Brain pericyte (primary cell): Measurements from ENCODE around the gene CCDC97.
A peak's percentile ranks its signal among the peaks of the same experiment; 100 is the strongest.
"Not testable (repeated sequence)": the region's sequence is repeated elsewhere in the genome, so short reads cannot be mapped to it uniquely, and the experiment has no call there.

Experiments
- DNase-seq: peaks from one replicate; pipeline ENCODE4 v3.0.0-alpha.2; 2012; ENCODE audit warnings: low read depth, low spot score

Gene CCDC97

DNA sequence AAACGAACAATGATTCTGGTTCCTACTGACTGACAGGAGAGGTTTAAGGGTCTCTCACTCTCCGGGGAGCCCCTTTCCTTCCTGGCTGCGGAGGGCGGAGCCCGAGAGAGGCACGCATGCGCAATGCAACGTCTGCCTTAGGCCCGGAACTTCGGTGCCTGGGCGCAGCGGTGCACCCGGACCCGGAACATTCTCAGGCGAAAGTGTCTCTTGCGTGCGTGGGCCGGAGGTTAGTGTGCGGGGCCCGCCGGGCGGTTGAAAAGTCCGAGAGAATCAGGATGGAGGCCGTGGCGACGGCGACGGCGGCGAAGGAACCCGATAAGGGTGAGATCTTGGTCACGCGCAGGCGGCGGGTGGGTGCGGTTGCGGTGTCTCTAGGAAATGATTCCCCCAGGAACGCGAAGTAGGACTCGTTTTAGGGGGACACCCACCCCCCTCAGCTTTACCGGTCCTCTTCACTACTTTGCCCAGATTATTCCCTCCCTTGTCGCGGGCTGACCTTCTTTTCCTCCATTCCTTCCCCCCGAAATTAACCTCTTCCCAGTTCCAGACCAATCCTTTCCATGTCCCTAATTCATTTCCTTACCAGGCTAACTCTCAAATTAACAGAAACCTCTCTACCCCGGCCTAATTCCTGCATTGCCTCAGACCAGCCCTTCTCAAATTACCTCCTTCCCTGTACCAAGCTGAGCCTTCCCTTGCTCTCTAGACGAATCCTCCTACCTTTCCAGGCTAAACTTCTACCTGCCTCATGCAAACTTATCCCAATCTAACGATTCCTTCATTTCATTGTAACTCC is at the start of gene CCDC97:
TSS of gene CCDC97 (plus strand) at position 140 of the 799 bp plus-strand sequence. CDS start at position 279, 139 bp downstream.
- peak; percentile 76 for DNase-seq

DNA sequence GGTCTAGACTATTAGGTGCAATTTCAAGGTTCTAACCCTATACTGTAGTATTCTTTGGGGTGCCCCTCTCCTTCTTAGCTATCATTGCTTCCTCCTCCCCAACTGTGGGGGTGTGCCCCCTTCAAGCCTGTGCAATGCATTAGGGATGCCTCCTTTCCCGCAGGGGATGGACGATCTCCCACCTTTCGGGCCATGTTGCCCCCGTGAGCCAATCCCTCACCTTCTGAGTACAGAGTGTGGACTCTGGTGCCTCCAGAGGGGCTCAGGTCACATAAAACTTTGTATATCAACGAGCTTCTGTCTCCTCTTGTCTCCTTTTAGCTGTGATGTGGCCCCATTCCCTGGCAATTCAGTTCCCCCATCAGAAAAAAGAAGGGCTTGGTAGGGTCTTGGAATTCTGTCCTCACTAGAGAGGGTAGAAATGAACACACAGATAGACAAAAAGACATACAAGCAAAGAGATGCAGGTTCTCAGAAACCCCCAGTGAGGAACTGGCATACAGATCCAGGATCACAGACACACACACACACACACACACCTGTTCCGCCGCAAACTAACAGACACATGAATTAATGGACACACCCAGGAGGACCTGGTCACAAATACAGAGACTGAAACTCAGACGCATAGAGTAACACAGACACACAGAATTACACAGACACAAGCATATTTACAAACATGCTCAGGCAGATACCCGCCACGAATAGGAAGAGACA is 48.3 kb upstream of the CCDC97 start:
- DNase-seq = no peak

DNA sequence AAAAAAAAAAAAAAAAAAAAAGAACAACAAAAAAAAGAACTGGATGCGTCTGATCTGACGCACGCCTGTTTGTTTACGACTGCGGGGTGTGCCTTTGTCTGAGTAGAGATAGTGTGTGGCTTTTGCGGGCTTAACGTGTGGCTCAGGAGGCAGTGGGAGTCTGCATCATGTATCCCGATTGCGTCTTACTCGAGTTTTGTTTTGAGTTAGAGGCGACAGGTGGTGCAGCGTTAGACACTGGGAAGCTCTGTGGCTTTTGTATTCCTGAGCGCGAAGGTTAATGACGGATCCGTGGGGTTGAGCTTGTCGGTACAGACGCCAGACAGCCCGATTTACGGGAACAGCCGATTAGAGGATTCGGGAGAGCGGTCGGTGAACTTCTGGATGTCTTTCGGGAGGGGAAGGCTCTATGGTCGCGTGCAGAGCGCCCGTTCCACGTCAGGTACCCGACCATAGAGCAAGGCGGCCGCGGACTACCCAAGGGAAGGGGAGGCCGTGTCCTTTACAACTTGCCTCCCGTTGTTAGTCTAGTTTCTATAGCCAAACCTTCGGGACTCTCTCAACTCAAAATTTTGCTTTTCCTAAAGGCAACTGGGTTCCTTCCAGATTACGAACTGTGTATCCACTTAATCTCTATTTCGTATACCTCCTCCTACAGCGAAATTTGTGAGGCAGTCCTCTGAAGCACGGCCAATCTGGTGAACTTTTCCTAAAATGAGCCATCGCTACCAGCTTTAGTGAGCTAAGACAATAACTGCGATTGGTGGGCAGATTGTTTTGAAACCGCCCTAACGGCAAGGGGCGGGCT is 46.7 kb upstream of the CCDC97 start:
- DNase-seq = peak; percentile 22

DNA sequence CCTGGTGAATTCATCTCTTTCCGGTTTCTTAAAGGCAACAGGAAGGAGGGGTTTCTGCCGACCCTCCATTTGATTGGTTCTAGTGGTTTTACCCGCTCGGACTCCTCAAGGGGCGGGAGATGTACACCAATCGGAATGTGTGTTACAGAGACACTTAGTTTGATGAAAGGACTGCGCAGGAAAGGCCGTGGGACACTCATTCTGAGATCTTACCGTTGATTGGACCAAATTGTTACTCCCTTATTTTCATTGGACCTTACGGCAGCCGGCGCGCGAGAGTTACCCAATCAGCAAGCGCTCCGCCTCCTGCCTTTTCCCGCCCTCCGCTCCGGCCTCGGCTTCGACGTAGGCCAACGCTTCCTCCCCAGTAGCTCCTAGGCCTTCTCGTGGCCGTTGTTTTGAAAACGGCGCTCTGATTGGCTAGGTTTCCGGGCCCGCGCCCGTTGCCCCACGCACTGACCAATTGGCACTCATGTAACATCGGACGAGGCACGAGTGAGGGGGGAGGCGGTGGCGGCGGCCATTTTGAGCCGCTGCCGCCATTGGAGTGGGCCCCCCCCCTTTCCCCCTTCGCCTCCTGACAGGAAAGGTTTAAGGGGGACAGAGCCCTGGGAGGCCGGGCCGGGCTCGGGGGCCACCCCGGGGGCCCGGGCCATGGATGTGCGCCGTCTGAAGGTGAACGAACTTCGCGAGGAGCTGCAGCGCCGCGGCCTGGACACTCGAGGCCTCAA is 46.0 kb upstream of the CCDC97 start, which contains the start of gene HNRNPUL1:
TSS of gene HNRNPUL1 (plus strand) at position 523 of the 731 bp plus-strand sequence. CDS start at position 655, 132 bp downstream.
- peak; percentile 100 for DNase-seq

DNA sequence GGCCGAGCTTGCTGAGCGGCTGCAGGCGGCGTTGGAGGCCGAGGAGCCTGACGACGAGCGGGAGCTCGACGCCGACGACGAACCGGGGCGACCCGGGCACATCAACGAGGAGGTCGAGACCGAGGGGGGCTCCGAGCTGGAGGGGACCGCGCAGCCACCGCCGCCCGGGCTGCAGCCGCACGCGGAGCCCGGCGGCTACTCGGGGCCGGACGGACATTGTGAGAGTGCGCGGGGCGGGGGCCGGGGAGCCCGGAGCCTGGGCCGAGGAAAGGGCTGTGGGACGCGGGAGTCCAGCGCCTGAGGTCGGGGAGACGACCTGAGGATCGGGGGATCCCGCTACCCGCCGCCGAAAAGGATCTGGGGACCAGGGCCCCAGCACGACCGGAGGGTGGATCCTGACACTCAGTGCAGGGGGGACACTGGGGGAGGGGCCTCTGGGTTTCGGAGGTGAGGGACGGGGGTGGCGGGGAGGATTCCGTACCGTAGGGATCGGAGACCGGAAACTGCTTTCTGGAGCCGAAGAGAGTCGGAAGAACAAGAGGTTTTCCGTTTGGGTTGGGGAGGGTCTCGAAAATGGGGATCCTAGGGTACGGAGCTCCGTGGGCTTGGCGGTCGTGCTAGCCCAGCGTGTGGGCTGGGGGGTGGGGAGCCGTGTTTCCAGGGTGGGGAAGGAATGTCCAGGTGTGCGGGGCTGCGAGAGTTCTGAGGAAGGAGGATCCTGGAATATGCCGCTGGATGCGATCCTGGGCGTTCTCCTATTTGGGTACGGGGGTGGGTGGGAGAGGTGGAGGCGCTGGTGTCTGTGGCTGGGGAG is 45.2 kb upstream of the CCDC97 start:
- DNase-seq = no peak

DNA sequence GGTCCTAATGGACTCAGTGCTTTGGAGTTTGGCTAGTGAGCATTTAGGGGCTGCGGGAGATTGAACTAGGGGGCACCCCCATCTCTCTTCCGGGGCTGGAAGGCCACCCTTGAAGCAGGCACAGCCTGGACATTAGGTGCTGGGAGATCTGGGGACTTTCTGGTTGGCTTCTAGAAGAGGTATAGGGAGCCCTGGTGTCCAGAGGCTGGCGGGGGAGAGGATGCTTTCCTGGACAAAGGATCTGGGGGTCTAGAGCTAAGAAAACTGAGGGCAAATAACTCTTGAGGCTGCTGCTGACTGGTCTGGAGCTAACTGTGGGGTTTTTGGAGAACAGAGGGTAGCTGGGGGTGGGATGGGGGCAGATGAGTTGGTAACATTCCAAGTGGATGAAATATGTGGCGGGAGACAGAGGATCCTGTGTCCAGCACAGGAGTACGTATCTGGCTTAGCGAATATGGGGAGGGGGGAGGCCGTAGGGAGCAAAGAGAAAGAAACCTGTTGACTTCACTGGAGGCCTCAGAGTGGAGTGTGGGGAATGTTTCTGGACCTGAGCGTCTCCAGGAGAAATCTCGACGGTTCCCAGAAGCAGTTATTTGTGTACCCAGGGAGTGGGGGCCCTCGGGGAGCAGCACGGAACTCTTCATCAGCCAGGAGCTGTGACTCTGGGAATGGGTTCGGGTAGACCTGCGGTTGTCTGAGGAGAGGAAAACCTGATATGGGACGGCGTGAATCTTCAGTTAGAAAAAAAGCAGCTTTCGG is 44.4 kb upstream of the CCDC97 start:
- no peak for DNase-seq

DNA sequence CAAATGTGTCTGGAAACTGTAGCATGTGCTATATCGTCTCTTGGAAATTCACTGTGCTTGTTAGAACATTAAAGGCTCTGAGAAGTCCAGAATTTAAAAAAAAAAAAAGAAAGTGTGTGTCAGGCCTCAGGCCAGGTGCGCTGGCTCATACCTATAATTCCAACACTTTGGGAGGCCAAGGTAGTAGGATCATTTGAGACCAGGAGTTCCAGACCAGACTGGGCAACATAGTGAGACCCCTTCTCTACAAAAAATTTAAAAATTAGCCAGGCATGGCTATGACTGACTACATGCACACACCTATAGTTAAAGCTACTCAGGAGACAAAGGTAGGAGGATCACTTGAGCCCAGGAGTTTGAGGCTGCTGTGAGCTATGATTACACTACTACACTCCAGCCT is 40.9 kb upstream of the CCDC97 start:
- DNase-seq = no peak

DNA sequence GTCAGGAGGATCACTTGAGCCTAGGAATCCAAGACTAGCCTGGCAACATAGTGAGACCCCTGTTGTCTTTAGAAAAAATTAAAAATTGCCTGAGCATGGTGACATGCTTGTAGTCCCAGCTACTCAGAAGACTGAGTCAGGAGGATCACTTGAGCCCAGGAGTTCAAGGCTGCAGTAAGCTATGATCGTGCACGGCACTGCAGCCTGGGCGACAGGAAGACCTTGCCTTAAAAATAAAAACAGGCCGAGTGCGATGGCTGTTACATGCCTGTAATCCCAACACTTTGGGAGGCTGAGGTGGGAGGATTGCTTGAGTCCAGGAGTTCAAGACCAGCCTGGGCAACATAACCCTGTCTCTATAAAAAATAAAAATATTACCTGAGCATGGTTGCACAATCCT is 40.4 kb upstream of the CCDC97 start:
- DNase-seq = no peak

DNA sequence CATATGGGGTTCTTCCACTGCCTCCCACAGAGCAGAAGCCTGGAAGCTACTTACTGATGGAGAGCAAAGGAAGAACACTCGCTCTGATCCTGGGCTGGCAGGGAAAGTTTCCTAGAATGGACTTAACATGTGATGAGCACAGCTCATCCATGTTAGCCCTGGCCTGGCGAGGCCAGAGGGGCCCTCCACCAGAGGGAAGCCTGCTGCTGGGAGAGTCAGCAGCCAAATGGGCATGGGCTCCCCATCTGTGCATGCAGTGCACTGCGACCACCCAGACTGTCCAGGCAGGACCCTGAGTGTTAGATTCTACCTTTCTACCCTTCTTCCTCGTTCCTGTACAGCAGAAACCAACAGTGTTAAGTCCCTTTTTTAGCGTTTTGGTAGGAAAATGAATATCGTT is 36.9 kb upstream of the CCDC97 start:
- DNase-seq = no peak

DNA sequence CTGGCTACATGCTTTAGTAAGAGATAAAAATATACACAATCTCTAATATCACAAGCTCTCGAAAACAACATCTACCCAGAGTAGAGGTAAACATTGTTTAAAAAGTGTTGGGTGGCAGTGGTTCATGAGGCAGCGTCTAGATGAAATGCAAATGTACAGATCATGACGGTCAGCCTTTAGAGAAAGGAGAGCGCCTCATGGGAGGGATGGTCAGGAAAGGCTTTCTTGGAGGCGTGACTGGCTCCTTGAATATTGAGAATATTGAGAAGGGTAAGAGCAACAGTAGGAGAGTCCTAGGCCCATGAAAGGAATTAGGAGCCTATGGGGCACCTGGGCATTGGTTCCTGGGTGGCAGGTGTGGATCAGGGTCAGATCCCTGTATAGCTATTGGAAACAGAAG is 35.2 kb upstream of the CCDC97 start:
- DNase-seq = no peak

DNA sequence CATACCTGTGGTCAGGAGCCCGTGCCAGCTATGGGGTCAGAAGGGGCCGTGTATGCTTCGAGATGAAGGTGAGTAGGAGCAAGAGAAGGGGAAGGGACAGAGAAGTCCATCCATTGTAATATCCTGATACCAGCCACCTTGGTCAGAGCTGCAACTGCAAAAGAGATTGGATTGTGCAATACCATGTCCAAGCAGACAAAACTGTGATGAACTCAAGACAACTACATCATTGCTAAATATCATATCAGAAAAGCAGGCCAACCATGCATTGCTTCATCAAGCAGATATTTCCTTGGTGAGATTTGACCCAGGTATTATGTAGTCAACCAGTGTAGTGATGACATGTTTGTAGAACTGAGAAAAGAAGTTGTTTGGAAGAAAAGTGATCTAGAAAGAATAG is 33.7 kb upstream of the CCDC97 start:
- DNase-seq = no peak

DNA sequence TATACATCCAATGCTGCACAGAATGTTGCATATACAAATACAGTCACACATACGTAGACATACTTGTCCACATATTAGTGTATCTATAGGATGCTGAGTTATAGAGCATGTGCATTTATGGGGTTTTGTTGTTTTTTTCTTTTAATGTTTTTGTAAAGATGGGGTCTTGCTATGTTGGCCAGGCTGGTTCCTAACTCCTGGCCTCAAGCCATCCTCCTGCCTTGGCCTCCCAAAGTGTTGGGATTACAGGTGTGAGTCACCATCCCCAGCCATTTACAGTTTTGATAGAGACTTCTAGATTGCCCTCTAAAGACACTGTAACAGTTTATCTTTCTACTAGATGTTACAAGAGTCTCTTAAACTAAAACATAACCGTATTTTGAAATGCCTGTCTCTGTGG is 31.5 kb upstream of the CCDC97 start:
- DNase-seq = no peak

DNA sequence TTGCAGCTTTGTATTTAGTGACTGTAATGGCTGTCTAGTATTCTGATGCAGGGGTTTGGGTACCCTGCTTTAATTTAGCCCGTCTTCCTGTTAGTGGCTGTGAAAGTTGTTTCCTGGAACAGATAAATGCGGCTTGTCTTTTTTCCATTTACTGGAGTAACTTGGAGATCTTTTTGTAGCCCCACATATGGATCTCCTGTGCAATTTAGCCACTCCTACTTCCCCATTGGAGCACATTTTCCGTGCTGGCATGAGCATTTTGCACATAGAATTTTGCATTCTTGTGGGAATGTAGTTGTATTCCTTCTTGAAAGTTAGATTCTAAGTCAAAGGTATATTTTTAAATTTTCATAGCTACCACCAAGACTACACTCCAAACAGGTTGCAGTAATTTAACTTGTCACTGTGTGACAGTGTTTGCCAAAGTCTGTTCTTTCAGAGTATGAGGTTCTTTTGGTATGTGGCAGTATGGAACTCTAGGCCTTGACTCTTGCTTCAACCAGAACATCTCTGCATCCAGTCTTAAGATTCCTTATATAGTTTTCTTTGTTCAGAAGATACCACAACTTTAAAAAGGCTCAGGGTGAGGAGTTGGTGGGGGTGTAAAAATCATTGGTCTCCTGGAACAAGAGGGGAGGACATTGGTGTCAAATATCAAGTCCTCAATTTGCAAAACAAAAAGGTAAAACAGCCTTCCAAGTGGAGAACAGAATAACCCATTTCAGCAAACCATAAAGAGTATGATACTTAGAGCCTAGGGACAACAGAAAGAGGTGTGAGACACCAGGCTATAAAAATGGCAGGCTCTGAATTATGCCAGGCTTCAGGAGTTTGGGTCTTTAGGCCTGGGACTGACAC is 21.1 kb upstream of the CCDC97 start:
- no peak for DNase-seq

DNA sequence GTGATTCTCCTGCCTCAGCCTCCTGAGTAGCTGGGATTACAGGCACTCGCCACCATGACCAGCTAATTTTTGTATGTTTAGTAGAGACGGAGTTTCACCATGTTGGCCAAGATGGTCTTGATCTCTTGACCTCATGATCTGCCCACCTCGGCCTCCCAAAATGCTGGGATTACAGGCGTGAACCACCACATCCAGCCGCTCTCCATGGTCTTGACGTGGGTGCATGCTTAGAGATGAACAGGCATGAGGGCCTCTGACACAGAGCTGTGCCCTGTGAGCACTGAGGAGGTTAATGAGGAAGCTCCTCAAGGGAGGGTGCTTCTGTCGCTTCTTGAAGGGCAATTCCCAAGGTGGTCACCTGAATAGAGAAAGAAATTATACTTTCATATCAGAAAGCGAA is 20.2 kb upstream of the CCDC97 start:
- DNase-seq = not testable (repeated sequence)

DNA sequence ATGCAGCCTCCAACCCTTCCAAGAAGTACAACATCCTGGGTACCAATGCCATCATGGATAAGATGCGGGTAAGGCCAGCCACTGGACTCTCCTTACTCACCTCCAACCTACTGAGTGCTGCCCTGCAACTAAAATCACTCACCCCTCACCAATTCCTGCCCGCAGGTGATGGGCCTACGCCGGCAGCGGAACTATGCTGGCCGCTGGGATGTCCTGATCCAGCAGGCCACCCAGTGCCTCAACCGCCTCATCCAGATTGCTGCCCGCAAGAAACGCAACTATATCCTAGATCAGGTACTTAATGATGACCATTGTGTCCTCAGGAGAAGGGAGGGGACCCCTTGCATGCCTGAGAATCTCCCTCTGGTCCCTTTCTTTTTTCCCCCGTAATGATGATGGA is 15.6 kb upstream of the CCDC97 start:
- DNase-seq = no peak

DNA sequence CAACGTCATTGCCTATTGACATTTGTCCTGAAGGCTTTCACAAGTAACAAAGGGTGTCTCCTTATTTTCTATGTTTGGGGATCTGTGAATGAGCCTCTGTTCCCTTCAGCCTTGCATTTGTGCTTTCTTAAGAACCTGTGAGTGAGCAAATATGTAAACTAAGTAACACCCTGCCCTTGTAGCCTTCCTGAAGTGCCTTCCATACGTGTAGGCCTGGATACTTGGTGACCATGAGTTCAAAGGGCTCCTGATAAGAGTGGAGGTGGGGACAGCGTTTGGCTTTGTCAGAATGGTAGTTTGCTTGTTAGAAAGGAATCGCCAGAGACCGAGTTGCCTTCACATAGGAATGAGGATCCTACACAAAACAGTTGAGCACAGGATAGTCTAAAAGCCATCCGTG is 14.5 kb upstream of the CCDC97 start:
- no peak for DNase-seq

DNA sequence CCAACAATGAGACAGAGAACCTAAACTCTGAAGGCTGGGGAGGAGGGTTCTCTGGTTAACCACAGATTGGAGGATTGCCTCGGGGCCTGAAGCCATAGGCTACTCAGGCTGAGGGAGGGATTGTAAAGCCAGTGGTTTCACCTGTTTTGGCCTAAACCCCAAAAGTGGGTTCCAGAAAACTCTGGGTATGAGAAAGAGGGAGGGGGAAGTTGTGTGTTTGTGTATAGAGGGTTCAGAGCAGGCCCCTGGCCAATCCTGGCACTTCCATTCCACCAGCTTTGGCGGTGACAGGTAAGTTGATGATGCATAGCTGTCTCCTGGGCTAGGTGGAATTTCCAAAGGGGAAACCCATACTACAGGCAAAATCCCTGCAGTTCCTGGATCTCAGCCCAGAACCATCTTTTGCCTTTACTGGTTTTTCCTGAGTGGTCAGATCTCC is 13.5 kb upstream of the CCDC97 start:
- no peak for DNase-seq

DNA sequence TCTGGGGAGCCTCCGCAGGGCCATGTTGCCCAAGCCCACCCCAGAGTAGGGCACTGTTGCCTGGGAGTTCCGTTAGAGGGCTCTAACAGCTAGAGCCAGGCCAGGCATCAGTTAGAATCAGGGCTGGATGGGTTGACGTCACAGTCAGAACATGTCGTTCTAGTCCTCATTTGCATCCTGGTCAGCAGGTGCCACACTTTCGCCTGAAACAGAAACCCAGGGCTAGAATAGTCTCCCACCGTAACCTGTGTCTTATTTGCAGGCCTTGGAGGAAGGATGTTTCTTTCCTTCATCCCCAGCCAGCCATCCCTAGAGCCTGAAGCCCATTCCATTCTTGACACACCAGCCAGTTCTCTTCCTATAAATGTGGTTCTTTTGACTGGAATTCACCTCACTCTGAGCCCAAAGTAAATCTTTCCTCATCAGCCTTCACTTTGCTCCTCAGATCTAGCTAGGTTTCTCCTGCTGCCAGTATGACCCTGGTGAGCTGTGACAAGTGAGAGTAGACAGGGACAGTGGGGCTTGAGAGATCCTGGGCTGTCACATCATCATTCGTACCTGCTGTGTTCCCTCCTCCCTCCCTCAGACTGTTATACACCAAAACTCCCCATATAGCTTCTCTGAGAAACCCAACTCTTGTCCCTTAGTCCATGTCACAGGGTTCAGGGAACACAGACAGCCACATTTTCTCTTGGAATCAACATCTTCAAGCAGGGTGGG is 12.2 kb upstream of the CCDC97 start:
- no peak for DNase-seq
